MM.1S (cell line): ENCODE data around the gene IFT27.

Experiments
- CTCF ChIP-seq: fragments of 300-600 bp; sonication (generic); IDR thresholded peaks from 2 replicates; pipeline ENCODE4 v1.5.1; 2016; ENCODE audit warnings: antibody characterized with exemption, low read length, mixed read lengths
- EZH2 ChIP-seq: fragments of 300-600 bp; sonication (generic); optimal IDR thresholded peaks from 2 replicates; pipeline ENCODE3; 2017; ENCODE audit warnings: low read depth, mild to moderate bottlenecking, antibody characterized with exemption, low read length, mixed read lengths
- EZH2phosphoT487 ChIP-seq: fragments of 300-600 bp; sonication (generic); IDR thresholded peaks from 2 replicates; pipeline ENCODE4 v1.6.1; 2018; ENCODE audit warnings: antibody characterized with exemption, low read length

GRCh38 chr22:36768141-36768540 lies 7.8 kb downstream of the IFT27 start:
- TF ChIP-seq EZH2 (no peak), CTCF (no peak), EZH2phosphoT487 (no peak)
